Keratinocyte (primary cell): ENCODE measurements around the gene ADGRL3. TPM values are rescaled to one million over a fixed set of nuclear protein-coding genes. Genes with fewer than 3 reads are reported as not detected.

Source experiments
- DNase-seq: peaks from one replicate; pipeline ENCODE4 v3.0.0-alpha.2; 2011; ENCODE audit warnings: low read depth, missing footprints, low spot score
- FAIRE-seq: peaks from 2 replicates; lab custom pipeline; 2011; peaks lifted over from hg19 to GRCh38; lab: Jason Lieb, UNC
- H2AFZ ChIP-seq: 2 replicates; pipeline ENCODE4 v1.6.0; 2012; ENCODE audit warnings: low read length, control low read depth, inconsistent platforms; ENCODE audit not compliant: control insufficient read depth
- H3K27ac ChIP-seq: 2 replicates; pipeline ENCODE4 v1.5.1; 2011; ENCODE audit warnings: low read length; ENCODE audit not compliant: control insufficient read depth, insufficient read depth
- H3K27me3 ChIP-seq: 3 replicates; pipeline ENCODE4 v1.6.0; 2011; ENCODE audit warnings: low read length; ENCODE audit not compliant: control insufficient read depth, insufficient read depth; ENCODE audit errors: extremely low read depth
- H3K36me3 ChIP-seq, 2 experiments: 2 replicates in 1 of 2; 3 replicates in 1 of 2; pipeline ENCODE4 v1.5.1; 2011; ENCODE audit warnings: low read length in 2 of 2, mild to moderate bottlenecking in 1 of 2; ENCODE audit not compliant: control insufficient read depth in 2 of 2, insufficient read depth in 2 of 2; ENCODE audit errors: extremely low read depth in 1 of 2
- H3K4me1 ChIP-seq: 3 replicates; pipeline ENCODE4 v1.5.1; 2011; ENCODE audit warnings: low read length; ENCODE audit not compliant: control insufficient read depth, insufficient read depth; ENCODE audit errors: extremely low read depth
- H3K4me2 ChIP-seq: 3 replicates; pipeline ENCODE4 v1.6.0; 2011; ENCODE audit warnings: low read depth, low read length; ENCODE audit not compliant: control insufficient read depth, insufficient read depth; ENCODE audit errors: extremely low read depth
- H3K4me3 ChIP-seq, 3 experiments: fragments of 200-600 bp in 1 of 3; sonication (generic) in 1 of 3; 2 replicates in 2 of 3; 3 replicates in 1 of 3; pipeline ENCODE4 v1.5.1; 2011 to 2016; ENCODE audit warnings: low read length in 3 of 3, mild to moderate bottlenecking in 3 of 3, control low read depth in 2 of 3, inconsistent platforms in 1 of 3, low read depth in 1 of 3, mixed read lengths in 1 of 3, mixed run types in 1 of 3, moderate library complexity in 1 of 3; ENCODE audit not compliant: control insufficient read depth in 2 of 3, insufficient read depth in 2 of 3; ENCODE audit errors: extremely low read depth in 1 of 3
- H3K79me2 ChIP-seq: 2 replicates; pipeline ENCODE4 v1.6.0; 2012; ENCODE audit warnings: low read length; ENCODE audit not compliant: control insufficient read depth, insufficient read depth
- H3K9ac ChIP-seq: 3 replicates; pipeline ENCODE4 v1.6.0; 2011; ENCODE audit warnings: low read length; ENCODE audit not compliant: control insufficient read depth, insufficient read depth; ENCODE audit errors: extremely low read depth
- H3K9me1 ChIP-seq: 3 replicates; pipeline ENCODE4 v1.6.0; 2011; ENCODE audit warnings: low read length; ENCODE audit not compliant: control insufficient read depth, insufficient read depth; ENCODE audit errors: extremely low read depth
- H3K9me3 ChIP-seq: 2 replicates; pipeline ENCODE4 v1.5.1; 2012; ENCODE audit warnings: low read depth, low read length; ENCODE audit not compliant: control insufficient read depth
- H4K20me1 ChIP-seq: 3 replicates; pipeline ENCODE4 v1.6.0; 2011; ENCODE audit warnings: low read length; ENCODE audit not compliant: control insufficient read depth, insufficient read depth; ENCODE audit errors: extremely low read depth
- EZH2 ChIP-seq: IDR thresholded peaks from one replicate; pipeline ENCODE4 v1.6.1; 2012; ENCODE audit warnings: inconsistent platforms, mild to moderate bottlenecking, low read length, moderate library complexity
- dilution Hi-C: fragments of 300-500 bp; cut with MboI; formaldehyde crosslinking; loops from one replicate; pipeline ENCODE4 v1.7.0; 2020; ENCODE audit warnings: low sequenced_read_pairs; ENCODE audit not compliant: extremely low pct_ligation_motif_present
- polyA plus RNA-seq, 5 experiments: library from polyadenylated mRNA; depleted of rRNA in 3 of 5; stranded (reverse) in 3 of 5; stranded (forward) in 1 of 5; unstranded in 1 of 5; fragments of >200 nt; gene quantifications; 1 replicate in 1 of 5; 2 replicates in 3 of 5; 3 replicates in 1 of 5; pipeline versions ENCODE4 v1.2.1 to v1.2.3, GENCODE V29; 2011 to 2012; ENCODE audit warnings: missing spikeins in 2 of 5, low read depth in 1 of 5, low replicate concordance in 1 of 5
- TF ChIP-seq, protein P1 (sequence below), 3 experiments: IDR thresholded peaks in 1 of 3; conservative IDR thresholded peaks in 1 of 3; optimal IDR thresholded peaks in 1 of 3; 2 replicates in 2 of 3; 3 replicates in 1 of 3; pipeline versions ENCODE3 to v1.5.1; 2011; ENCODE audit warnings: low read length in 3 of 3, mild to moderate bottlenecking in 3 of 3, moderate library complexity in 2 of 3, control low read depth in 1 of 3, inconsistent platforms in 1 of 3; ENCODE audit not compliant: insufficient read depth in 2 of 3; ENCODE audit errors: extremely low read depth in 1 of 3

ADGRL3 gene
- polyA plus RNA-seq, 1 donor (not counting 4 experiments of a cell fraction or from before 2014, with no cell fraction given) = 0.18 TPM

DNA sequence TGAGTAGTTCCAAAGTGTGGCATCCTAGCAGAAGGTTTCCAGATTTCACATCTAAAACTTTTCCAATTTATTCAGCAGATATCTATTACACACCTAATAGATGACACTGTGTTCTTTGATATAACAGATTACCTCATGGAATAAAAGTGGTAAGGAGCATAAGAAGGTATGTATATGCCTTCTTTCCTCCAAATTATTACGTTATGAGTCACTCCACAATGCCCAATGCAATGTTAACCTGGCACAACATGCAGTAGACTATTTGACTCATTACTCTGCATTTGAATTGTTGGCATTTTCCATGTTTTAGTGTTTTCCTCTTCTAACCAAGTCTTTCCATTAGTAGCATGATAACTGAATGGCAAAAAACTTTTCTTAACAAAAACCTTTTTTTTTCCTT is 383.6 kb downstream of the ADGRL3 start:
- dilution Hi-C loops = no loop called here
- Histone ChIP-seq H3K79me2 (no peaks in the 10 kb centered on the region), H3K9me1 (no peaks in the 10 kb centered on the region), H4K20me1 (no peaks in the 10 kb centered on the region), H3K4me3 (no peak overlapping the region), H3K27me3 (no peaks in the 10 kb centered on the region), H3K27ac (no peak overlapping the region), H2AFZ (no peak overlapping the region), H3K36me3 (no peaks in the 10 kb centered on the region), H3K4me2 (no peak overlapping the region), H3K9ac (no peak overlapping the region), H3K4me1 (peaks cover 17% of the 10 kb centered on the region), H3K9me3 (no peaks in the 10 kb centered on the region)
- no peak for TF ChIP-seq EZH2
- TF ChIP-seq, protein P1, sequence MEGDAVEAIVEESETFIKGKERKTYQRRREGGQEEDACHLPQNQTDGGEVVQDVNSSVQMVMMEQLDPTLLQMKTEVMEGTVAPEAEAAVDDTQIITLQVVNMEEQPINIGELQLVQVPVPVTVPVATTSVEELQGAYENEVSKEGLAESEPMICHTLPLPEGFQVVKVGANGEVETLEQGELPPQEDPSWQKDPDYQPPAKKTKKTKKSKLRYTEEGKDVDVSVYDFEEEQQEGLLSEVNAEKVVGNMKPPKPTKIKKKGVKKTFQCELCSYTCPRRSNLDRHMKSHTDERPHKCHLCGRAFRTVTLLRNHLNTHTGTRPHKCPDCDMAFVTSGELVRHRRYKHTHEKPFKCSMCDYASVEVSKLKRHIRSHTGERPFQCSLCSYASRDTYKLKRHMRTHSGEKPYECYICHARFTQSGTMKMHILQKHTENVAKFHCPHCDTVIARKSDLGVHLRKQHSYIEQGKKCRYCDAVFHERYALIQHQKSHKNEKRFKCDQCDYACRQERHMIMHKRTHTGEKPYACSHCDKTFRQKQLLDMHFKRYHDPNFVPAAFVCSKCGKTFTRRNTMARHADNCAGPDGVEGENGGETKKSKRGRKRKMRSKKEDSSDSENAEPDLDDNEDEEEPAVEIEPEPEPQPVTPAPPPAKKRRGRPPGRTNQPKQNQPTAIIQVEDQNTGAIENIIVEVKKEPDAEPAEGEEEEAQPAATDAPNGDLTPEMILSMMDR (optimal IDR thresholded peaks at IDR 0.05 in 1 of 3, IDR thresholded peaks at IDR 0.05 in 1 of 3, conservative IDR thresholded peaks at IDR 0.05 in 1 of 3; ENCODE audit: extremely low read depth in 1 of 3, insufficient read depth in 2 of 3, low read length in 3 of 3) = no peak
- DNase-seq = peak; percentile 71
- FAIRE-seq = peak; percentile 95

DNA sequence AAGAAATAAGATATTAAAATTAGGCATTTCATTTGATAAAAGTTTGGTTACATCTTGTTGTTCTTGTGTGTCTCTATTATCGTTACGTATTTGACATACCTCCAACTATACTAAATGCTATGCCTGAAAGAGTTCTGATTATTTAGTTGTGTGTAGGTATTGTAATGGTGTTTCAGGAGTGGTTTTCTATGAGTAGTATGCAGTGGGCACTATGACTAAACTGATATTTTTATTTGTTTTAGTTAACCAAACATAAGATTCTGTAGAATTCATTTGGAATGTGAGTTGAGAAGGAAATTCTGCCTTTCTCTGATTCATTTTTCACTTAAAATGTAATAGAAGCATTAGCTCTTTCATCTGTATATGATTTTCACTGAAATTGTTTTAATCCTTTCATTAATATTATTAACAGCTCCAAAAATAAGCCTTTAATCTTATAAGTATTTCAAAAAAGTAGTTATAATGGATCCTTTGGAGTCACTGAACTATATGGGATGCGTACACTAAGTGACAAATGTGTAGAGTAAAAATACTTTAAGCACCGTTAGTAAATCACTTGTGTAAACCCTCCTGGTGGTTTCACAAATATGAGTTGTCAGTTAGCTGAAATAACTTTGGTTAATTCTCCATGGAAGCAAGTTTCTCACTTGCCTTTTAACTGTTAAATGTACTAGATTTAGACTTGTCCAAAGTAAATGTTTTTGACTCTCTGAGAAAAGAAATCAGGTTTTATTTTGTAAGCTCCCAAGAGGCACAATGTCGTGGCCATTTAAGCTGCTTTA is 388.7 kb downstream of the ADGRL3 start:
- Histone ChIP-seq H3K36me3 (no peaks in the 10 kb centered on the region), H4K20me1 (no peaks in the 10 kb centered on the region), H3K4me1 (peaks cover 4% of the 10 kb centered on the region), H3K4me2 (no peak overlapping the region), H3K9me1 (no peaks in the 10 kb centered on the region), H2AFZ (no peak overlapping the region), H3K79me2 (no peaks in the 10 kb centered on the region), H3K4me3 (no peak overlapping the region), H3K27ac (no peak overlapping the region), H3K9me3 (no peaks in the 10 kb centered on the region), H3K27me3 (no peaks in the 10 kb centered on the region), H3K9ac (no peak overlapping the region)
- dilution Hi-C loops = no loop called here
- no peak for TF ChIP-seq EZH2
- TF ChIP-seq, protein P1 (optimal IDR thresholded peaks at IDR 0.05 in 1 of 3, IDR thresholded peaks at IDR 0.05 in 1 of 3, conservative IDR thresholded peaks at IDR 0.05 in 1 of 3; ENCODE audit: extremely low read depth in 1 of 3, insufficient read depth in 2 of 3, low read length in 3 of 3) = no peak
- no peak for DNase-seq
- FAIRE-seq = no peak
